GM19099 (cell line): ENCODE measurements around the gene C1QTNF4.

Source experiments
- POLR2A ChIP-seq: IDR thresholded peaks from 3 replicates; pipeline ENCODE4 v1.6.1; 2011; ENCODE audit warnings: low read depth; ENCODE audit not compliant: insufficient read length; ENCODE audit errors: extremely low read depth

C1QTNF4 gene

GRCh38 chr11:47603295-47603694, 9.1 kb upstream of the C1QTNF4 start:
- no peak for TF ChIP-seq POLR2A

GRCh38 chr11:47599902-47600301, 5.7 kb upstream of the C1QTNF4 start:
- TF ChIP-seq POLR2A, result no peak

- no peak for TF ChIP-seq POLR2A
Observed at GRCh38 chr11:47595967-47596366, 1.8 kb upstream of the C1QTNF4 start.

- TF ChIP-seq POLR2A, result no peak
Observed at GRCh38 chr11:47595029-47595428, 818 bp upstream of the C1QTNF4 start.

GRCh38 chr11:47593492-47593933, 698 bp downstream of the C1QTNF4 start:
- TF ChIP-seq POLR2A, result no peak

GRCh38 chr11:47592970-47593369, 1.2 kb downstream of the C1QTNF4 start:
- TF ChIP-seq POLR2A, result no peak

- TF ChIP-seq POLR2A, result no peak
Observed at GRCh38 chr11:47592251-47592650, 2.0 kb downstream of the C1QTNF4 start.

GRCh38 chr11:47591764-47592163, 2.4 kb downstream of the C1QTNF4 start:
- no peak for TF ChIP-seq POLR2A

GRCh38 chr11:47589977-47590861, 4.0 kb downstream of the C1QTNF4 start:
- no peak for TF ChIP-seq POLR2A

- no peak for TF ChIP-seq POLR2A
Observed at GRCh38 chr11:47589584-47589976, 4.6 kb downstream of the C1QTNF4 start.

- no peak for TF ChIP-seq POLR2A
Observed at GRCh38 chr11:47589118-47589517, 5.1 kb downstream of the C1QTNF4 start.

GRCh38 chr11:47587723-47588326, 6.4 kb downstream of the C1QTNF4 start:
- TF ChIP-seq POLR2A, result no peak

GRCh38 chr11:47587039-47587716, 7.0 kb downstream of the C1QTNF4 start:
- TF ChIP-seq POLR2A, result no peak

GRCh38 chr11:47586098-47586855, 7.9 kb downstream of the C1QTNF4 start, which contains the start of gene FAM180B:
TSS of gene FAM180B (plus strand) at chr11:47586678. CDS start at chr11:47586769, 91 bp downstream.
- TF ChIP-seq POLR2A, result no peak

GRCh38 chr11:47583844-47584243, 10.4 kb downstream of the C1QTNF4 start:
- no peak for TF ChIP-seq POLR2A
